Stimulated activated CD8-positive, alpha-beta memory T cell treated with anti-CD3 and anti-CD28 coated beads, Interleukin-7, amount 100 ng/mL, for 1 hour (primary cell): ENCODE data around the gene RNF126.

Experiments used
- DNase-seq, 2 donors: peaks; one replicate each; pipeline ENCODE4 v3.0.0-alpha.2; 2020; ENCODE audit warnings: low read depth in 2 of 2

Gene RNF126

GRCh38 chr19:647566-648284 lies 15.3 kb downstream of the RNF126 start:
- DNase-seq = no peak

GRCh38 chr19:646779-647565 lies 16.0 kb downstream of the RNF126 start:
- DNase-seq = no peak

GRCh38 chr19:645912-646778 lies 16.9 kb downstream of the RNF126 start:
- DNase-seq = no peak

GRCh38 chr19:644789-645188 lies 18.2 kb downstream of the RNF126 start:
- DNase-seq = no peak

GRCh38 chr19:644363-644762 lies 18.7 kb downstream of the RNF126 start:
- DNase-seq = no peak

GRCh38 chr19:643736-644135 lies 19.3 kb downstream of the RNF126 start:
- DNase-seq = no peak

GRCh38 chr19:642767-643727 lies 20.0 kb downstream of the RNF126 start:
- no peak for DNase-seq

- no peak for DNase-seq
Measured at GRCh38 chr19:641702-642101, 21.3 kb downstream of the RNF126 start.

- no peak for DNase-seq
Measured at GRCh38 chr19:640606-641189, 22.3 kb downstream of the RNF126 start.

- DNase-seq = no peak
Measured at GRCh38 chr19:640161-640558, 22.9 kb downstream of the RNF126 start.

- peak; percentile 93 to 94 for DNase-seq
Measured at GRCh38 chr19:639253-640160, 23.5 kb downstream of the RNF126 start, which contains the start of gene FGF22. FGF22 (plus strand) TSS chr19:639879; CDS start chr19:639926, 47 bp downstream.

- no peak for DNase-seq
Measured at GRCh38 chr19:638906-639252, 24.1 kb downstream of the RNF126 start.

- DNase-seq = no peak
Measured at GRCh38 chr19:634975-635652, 27.9 kb downstream of the RNF126 start.

GRCh38 chr19:633786-634639 lies 29.0 kb downstream of the RNF126 start:
- DNase-seq = no peak

- DNase-seq = peak; percentile 90 to 94
Measured at GRCh38 chr19:633068-633785, 29.8 kb downstream of the RNF126 start, which contains the start of gene POLRMT. POLRMT (minus strand) TSS chr19:633537; CDS start chr19:633512, 25 bp downstream.

GRCh38 chr19:632579-633067 lies 30.4 kb downstream of the RNF126 start:
- no peak for DNase-seq
